ENCODE results near the gene CNTNAP5.

Gene CNTNAP5

DNA sequence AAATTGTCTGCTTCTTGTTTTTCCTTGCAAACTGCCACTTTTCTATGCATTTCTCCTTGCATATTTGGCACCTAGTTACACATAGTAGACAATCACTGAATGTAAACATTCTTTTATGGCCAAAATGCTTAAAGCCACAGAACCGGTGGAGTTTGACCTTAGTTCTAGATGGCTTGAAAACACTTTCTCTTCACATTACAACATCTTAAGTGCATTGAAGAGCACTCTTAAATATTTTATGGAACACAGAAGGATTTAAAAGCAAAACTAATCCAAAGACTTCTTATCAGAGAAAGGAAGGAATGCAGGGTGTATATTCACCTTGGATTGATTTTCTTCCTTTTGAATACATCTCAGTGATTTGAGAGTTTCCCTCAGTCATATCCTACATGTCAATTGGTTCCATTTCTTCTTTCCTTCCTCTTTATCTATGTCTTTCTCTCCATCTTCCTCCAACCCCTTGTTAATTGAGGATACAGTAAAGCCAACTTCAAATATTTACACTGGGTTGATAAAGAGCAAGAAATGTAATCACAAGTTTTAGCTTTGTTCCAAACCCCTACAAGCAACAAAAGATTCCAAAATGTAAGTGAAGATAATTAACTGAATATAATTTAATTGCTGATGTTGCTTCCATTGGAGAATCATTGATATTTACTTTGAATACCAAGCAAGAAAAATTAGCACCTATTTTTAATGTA is 548.0 kb downstream of the CNTNAP5 start:
- Histone ChIP-seq H3K36me3 (ENCODE audit: control insufficient read depth, insufficient read depth, low read length) (no peaks in the 10 kb centered on the region), H3K27me3 (ENCODE audit: control insufficient read depth, insufficient read depth, low read length) (no peaks in the 10 kb centered on the region), H3K4me1 (ENCODE audit: control insufficient read depth, insufficient read depth, low read length) (no peaks in the 10 kb centered on the region), H3K9me3 (ENCODE audit: control insufficient read depth, insufficient read depth, low read length) (no peaks in the 10 kb centered on the region), H3K4me3 (ENCODE audit: low read depth, low read length) (no peak overlapping the region), H3K9ac (ENCODE audit: low read depth, low read length) (no peak overlapping the region), H3K27ac (ENCODE audit: low read depth, low read length) (no peak overlapping the region)

GRCh38 chr2:124575497-124575896 is 550.4 kb downstream of the CNTNAP5 start:
- H3K27me3 ChIP-seq (ENCODE audit: control insufficient read depth, insufficient read depth, low read length): no peaks in the 10 kb centered on the region
- no peaks in the 10 kb centered on the region for H3K4me1 ChIP-seq (ENCODE audit: control insufficient read depth, insufficient read depth, low read length)
- H3K27ac ChIP-seq (ENCODE audit: low read depth, low read length): no peak overlapping the region

DNA sequence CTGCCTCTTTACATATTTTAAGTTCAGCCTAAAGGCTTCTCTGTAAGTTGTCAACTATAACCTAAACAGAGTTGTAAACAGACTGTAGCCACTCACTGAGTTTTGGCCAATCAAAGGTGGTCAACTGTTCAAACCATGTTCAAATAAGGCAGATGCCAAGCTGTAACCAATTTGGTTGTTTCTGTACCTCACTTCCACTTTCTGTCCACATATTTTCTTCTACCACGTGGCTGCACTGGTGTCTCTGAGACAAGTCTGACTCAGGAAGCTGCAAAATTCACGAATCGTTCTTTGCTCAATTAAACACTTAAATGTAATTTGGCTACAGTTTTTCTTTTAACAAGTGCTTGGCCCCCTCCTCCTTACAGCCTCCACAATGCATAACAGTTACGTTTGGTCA is 555.2 kb downstream of the CNTNAP5 start:
- no peaks in the 10 kb centered on the region for H3K9me3 ChIP-seq (ENCODE audit: control insufficient read depth, insufficient read depth, low read length)
- no peak overlapping the region for H3K27ac ChIP-seq (ENCODE audit: low read depth, low read length)
- 0 out of 2 replicates have a peak, but pooled peaks cover 3% of the 10 kb centered on the region for H3K4me1 ChIP-seq (ENCODE audit: control insufficient read depth, insufficient read depth, low read length)

More at GRCh38 chr2:124575497-124575896, 550.4 kb downstream of the CNTNAP5 start:
- Histone ChIP-seq H3K4me3 (ENCODE audit: low read depth, low read length) (no peak overlapping the region), H3K9me3 (ENCODE audit: control insufficient read depth, insufficient read depth, low read length) (no peaks in the 10 kb centered on the region), H3K9ac (ENCODE audit: low read depth, low read length) (no peak overlapping the region), H3K36me3 (ENCODE audit: control insufficient read depth, insufficient read depth, low read length) (no peaks in the 10 kb centered on the region)

DNA sequence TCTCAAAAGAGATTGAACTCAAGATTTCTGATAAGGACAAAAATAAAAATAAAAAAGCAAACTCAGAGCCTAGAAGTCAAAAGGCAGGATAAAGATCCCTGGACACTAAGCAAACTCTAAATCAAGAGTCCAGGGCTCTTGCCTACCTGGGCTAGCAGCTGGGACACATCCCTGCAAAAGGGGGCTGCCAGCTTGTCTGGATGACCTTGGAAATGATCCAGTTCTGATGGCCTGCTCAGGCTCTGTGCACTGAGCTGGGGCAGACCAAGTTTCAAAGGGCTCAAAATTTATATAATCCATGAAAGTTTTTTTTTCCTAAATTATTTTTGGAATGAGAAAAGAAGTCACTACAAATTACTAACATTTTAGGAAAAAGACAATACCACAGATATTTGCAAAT is 557.3 kb downstream of the CNTNAP5 start:
- H3K36me3 ChIP-seq (ENCODE audit: control insufficient read depth, insufficient read depth, low read length): no peaks in the 10 kb centered on the region

More for the DNA sequence above, 555.2 kb downstream of the CNTNAP5 start:
- Histone ChIP-seq H3K27me3 (ENCODE audit: control insufficient read depth, insufficient read depth, low read length) (no peaks in the 10 kb centered on the region), H3K36me3 (ENCODE audit: control insufficient read depth, insufficient read depth, low read length) (no peaks in the 10 kb centered on the region), H3K9ac (ENCODE audit: low read depth, low read length) (no peak overlapping the region), H3K4me3 (ENCODE audit: low read depth, low read length) (no peak overlapping the region)

GRCh38 chr2:124584615-124585014 is 559.5 kb downstream of the CNTNAP5 start:
- no peak overlapping the region for H3K4me3 ChIP-seq (ENCODE audit: low read depth, low read length)
- no peaks in the 10 kb centered on the region for H3K27me3 ChIP-seq (ENCODE audit: control insufficient read depth, insufficient read depth, low read length)
- H3K9me3 ChIP-seq (ENCODE audit: control insufficient read depth, insufficient read depth, low read length): no peaks in the 10 kb centered on the region

More for the DNA sequence above, 557.3 kb downstream of the CNTNAP5 start:
- 0 out of 2 replicates have a peak, but pooled peaks cover 5% of the 10 kb centered on the region for H3K4me1 ChIP-seq (ENCODE audit: control insufficient read depth, insufficient read depth, low read length)
- H3K9me3 ChIP-seq (ENCODE audit: control insufficient read depth, insufficient read depth, low read length): no peaks in the 10 kb centered on the region
- H3K27me3 ChIP-seq (ENCODE audit: control insufficient read depth, insufficient read depth, low read length): no peaks in the 10 kb centered on the region
- H3K9ac ChIP-seq (ENCODE audit: low read depth, low read length): no peak overlapping the region
- H3K27ac ChIP-seq (ENCODE audit: low read depth, low read length): no peak overlapping the region
- no peak overlapping the region for H3K4me3 ChIP-seq (ENCODE audit: low read depth, low read length)

GRCh38 chr2:124585277-124585676 is 560.2 kb downstream of the CNTNAP5 start:
- Histone ChIP-seq H3K4me3 (ENCODE audit: low read depth, low read length) (no peak overlapping the region), H3K4me1 (ENCODE audit: control insufficient read depth, insufficient read depth, low read length) (0 out of 2 replicates have a peak, but pooled peaks cover 5% of the 10 kb centered on the region), H3K27ac (ENCODE audit: low read depth, low read length) (no peak overlapping the region), H3K9me3 (ENCODE audit: control insufficient read depth, insufficient read depth, low read length) (no peaks in the 10 kb centered on the region), H3K27me3 (ENCODE audit: control insufficient read depth, insufficient read depth, low read length) (no peaks in the 10 kb centered on the region), H3K9ac (ENCODE audit: low read depth, low read length) (no peak overlapping the region), H3K36me3 (ENCODE audit: control insufficient read depth, insufficient read depth, low read length) (no peaks in the 10 kb centered on the region)

More at GRCh38 chr2:124584615-124585014, 559.5 kb downstream of the CNTNAP5 start:
- H3K27ac ChIP-seq (ENCODE audit: low read depth, low read length): no peak overlapping the region
- 0 out of 2 replicates have a peak, but pooled peaks cover 5% of the 10 kb centered on the region for H3K4me1 ChIP-seq (ENCODE audit: control insufficient read depth, insufficient read depth, low read length)
- H3K36me3 ChIP-seq (ENCODE audit: control insufficient read depth, insufficient read depth, low read length): no peaks in the 10 kb centered on the region
- H3K9ac ChIP-seq (ENCODE audit: low read depth, low read length): no peak overlapping the region

DNA sequence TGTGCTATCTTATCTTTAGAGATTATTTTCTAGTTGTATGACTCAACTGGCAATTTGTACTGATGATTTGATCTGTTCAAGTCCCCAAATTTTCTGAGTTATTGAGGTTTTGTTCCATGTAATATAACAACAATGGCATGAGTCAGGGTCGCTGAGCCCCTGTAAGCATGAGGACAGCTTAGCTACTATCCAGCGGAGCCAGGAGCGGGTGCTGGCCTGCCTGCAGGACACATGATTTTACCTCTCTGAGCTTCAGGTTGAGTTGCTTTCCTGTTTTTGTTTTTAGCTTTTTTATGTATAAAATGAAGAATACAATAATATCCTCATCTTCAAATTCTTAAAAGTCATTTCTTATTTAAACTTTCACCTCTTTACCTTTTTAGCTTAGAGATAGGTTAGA is 561.1 kb downstream of the CNTNAP5 start:
- no peak overlapping the region for H3K9ac ChIP-seq (ENCODE audit: low read depth, low read length)
- H3K4me3 ChIP-seq (ENCODE audit: low read depth, low read length): no peak overlapping the region
- no peak overlapping the region for H3K27ac ChIP-seq (ENCODE audit: low read depth, low read length)
- 0 out of 2 replicates have a peak, but pooled peaks cover 5% of the 10 kb centered on the region for H3K4me1 ChIP-seq (ENCODE audit: control insufficient read depth, insufficient read depth, low read length)
- no peaks in the 10 kb centered on the region for H3K27me3 ChIP-seq (ENCODE audit: control insufficient read depth, insufficient read depth, low read length)
- H3K9me3 ChIP-seq (ENCODE audit: control insufficient read depth, insufficient read depth, low read length): no peaks in the 10 kb centered on the region
- no peaks in the 10 kb centered on the region for H3K36me3 ChIP-seq (ENCODE audit: control insufficient read depth, insufficient read depth, low read length)

- Histone ChIP-seq H3K9ac (ENCODE audit: low read depth, low read length) (no peak overlapping the region), H3K36me3 (ENCODE audit: control insufficient read depth, insufficient read depth, low read length) (no peaks in the 10 kb centered on the region), H3K27me3 (ENCODE audit: control insufficient read depth, insufficient read depth, low read length) (no peaks in the 10 kb centered on the region), H3K9me3 (ENCODE audit: control insufficient read depth, insufficient read depth, low read length) (no peaks in the 10 kb centered on the region), H3K4me3 (ENCODE audit: low read depth, low read length) (no peak overlapping the region), H3K27ac (ENCODE audit: low read depth, low read length) (no peak overlapping the region), H3K4me1 (ENCODE audit: control insufficient read depth, insufficient read depth, low read length) (0 out of 2 replicates have a peak, but pooled peaks cover 5% of the 10 kb centered on the region)
These were observed 561.7 kb downstream of the CNTNAP5 start for GRCh38 chr2:124586835-124587234.

GRCh38 chr2:124589971-124590370 is 564.9 kb downstream of the CNTNAP5 start:
- H3K9ac ChIP-seq (ENCODE audit: low read depth, low read length): no peak overlapping the region
- H3K9me3 ChIP-seq (ENCODE audit: control insufficient read depth, insufficient read depth, low read length): no peaks in the 10 kb centered on the region
- no peaks in the 10 kb centered on the region for H3K27me3 ChIP-seq (ENCODE audit: control insufficient read depth, insufficient read depth, low read length)
- H3K27ac ChIP-seq (ENCODE audit: low read depth, low read length): no peak overlapping the region
- no peak overlapping the region for H3K4me3 ChIP-seq (ENCODE audit: low read depth, low read length)
- H3K4me1 ChIP-seq (ENCODE audit: control insufficient read depth, insufficient read depth, low read length): 0 out of 2 replicates have a peak, but pooled peaks cover 5% of the 10 kb centered on the region
- H3K36me3 ChIP-seq (ENCODE audit: control insufficient read depth, insufficient read depth, low read length): no peaks in the 10 kb centered on the region

DNA sequence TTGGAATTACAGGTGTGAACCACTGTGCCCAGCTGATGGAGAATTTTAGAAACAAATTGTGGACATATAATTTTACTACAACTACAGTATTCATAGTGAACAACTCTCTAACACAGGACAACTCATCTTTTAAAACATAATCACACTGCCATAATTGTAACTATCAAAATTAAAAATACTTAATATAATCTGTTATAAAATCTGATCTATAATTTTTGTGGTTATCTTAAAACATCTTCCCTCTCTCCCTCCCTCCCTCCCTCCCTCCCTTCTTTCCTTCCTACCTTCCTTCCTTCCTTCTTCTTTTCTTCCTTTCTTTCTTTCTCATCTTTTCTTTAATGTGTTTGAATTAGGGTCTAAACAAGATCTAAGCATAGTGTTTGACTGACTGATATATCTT is 577.7 kb downstream of the CNTNAP5 start:
- no peak overlapping the region for H3K4me3 ChIP-seq (ENCODE audit: low read depth, low read length)
- H3K27me3 ChIP-seq (ENCODE audit: control insufficient read depth, insufficient read depth, low read length): no peaks in the 10 kb centered on the region
- no peak overlapping the region for H3K27ac ChIP-seq (ENCODE audit: low read depth, low read length)
- no peaks in the 10 kb centered on the region for H3K4me1 ChIP-seq (ENCODE audit: control insufficient read depth, insufficient read depth, low read length)
- no peaks in the 10 kb centered on the region for H3K36me3 ChIP-seq (ENCODE audit: control insufficient read depth, insufficient read depth, low read length)
- no peaks in the 10 kb centered on the region for H3K9me3 ChIP-seq (ENCODE audit: control insufficient read depth, insufficient read depth, low read length)
- H3K9ac ChIP-seq (ENCODE audit: low read depth, low read length): no peak overlapping the region

DNA sequence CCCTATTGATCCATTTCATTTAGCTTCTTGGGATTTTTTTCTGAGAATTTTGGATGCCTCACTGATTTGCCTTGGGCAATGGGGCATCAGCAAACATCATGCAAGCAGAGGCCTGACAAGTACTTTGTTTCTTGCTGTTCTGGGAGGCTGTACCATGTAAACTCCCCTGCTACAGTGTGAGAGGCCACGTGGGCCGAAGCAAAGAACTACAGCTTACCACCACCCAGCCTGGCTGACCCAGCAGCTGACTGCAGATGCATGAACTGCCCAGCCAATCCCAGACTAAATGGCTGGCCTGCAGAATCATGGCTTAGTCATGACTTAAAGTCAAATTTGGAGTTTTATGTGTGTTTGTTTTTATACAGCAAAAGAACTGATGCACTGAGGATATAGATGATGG is 579.9 kb downstream of the CNTNAP5 start:
- no peaks in the 10 kb centered on the region for H3K27me3 ChIP-seq (ENCODE audit: control insufficient read depth, insufficient read depth, low read length)
- H3K27ac ChIP-seq (ENCODE audit: low read depth, low read length): no peak overlapping the region
- H3K4me1 ChIP-seq (ENCODE audit: control insufficient read depth, insufficient read depth, low read length): peaks cover 6% of the 10 kb centered on the region
- no peak overlapping the region for H3K4me3 ChIP-seq (ENCODE audit: low read depth, low read length)
- H3K9me3 ChIP-seq (ENCODE audit: control insufficient read depth, insufficient read depth, low read length): no peaks in the 10 kb centered on the region
- no peaks in the 10 kb centered on the region for H3K36me3 ChIP-seq (ENCODE audit: control insufficient read depth, insufficient read depth, low read length)
- H3K9ac ChIP-seq (ENCODE audit: low read depth, low read length): no peak overlapping the region
